IPS-18c (cell line): ENCODE measurements around the gene PI4KB.
"Not testable (repeated sequence)": the region's sequence is repeated elsewhere in the genome, so short reads cannot be mapped to it uniquely, and the experiment has no call there.

Experiments used
- H3K4me3 ChIP-seq: 2 replicates; pipeline ENCODE4 v1.7.0; 2013; ENCODE audit warnings: low read depth, mild to moderate bottlenecking, low read length, moderate library complexity; ENCODE audit not compliant: insufficient read depth
- H3K9me3 ChIP-seq: one replicate; pipeline ENCODE4 v1.6.1; 2013; ENCODE audit warnings: mild to moderate bottlenecking, low read length, moderate library complexity; ENCODE audit not compliant: control insufficient read depth, insufficient read depth

The PI4KB gene

DNA sequence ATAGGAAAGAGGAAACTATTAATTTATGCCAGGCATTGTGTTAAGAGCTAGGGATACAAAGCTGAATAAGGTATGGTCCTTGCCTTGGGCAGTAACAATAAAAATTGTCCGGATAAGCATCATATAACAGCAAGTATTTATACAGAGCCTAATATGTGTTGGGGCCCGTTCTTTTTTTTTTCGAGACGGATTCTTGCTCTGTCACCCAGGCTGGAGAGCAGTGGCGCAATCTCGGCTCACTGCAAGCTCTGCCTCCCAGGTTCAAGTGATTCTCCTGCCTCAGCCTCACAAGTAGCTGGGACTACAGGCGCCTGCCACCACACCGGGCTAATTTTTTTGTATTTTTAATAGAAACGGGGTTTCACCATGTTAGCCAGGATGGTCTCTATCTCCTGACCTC lies 23.1 kb upstream of the PI4KB start:
- not testable (repeated sequence) for H3K4me3 ChIP-seq, H3K9me3 ChIP-seq

DNA sequence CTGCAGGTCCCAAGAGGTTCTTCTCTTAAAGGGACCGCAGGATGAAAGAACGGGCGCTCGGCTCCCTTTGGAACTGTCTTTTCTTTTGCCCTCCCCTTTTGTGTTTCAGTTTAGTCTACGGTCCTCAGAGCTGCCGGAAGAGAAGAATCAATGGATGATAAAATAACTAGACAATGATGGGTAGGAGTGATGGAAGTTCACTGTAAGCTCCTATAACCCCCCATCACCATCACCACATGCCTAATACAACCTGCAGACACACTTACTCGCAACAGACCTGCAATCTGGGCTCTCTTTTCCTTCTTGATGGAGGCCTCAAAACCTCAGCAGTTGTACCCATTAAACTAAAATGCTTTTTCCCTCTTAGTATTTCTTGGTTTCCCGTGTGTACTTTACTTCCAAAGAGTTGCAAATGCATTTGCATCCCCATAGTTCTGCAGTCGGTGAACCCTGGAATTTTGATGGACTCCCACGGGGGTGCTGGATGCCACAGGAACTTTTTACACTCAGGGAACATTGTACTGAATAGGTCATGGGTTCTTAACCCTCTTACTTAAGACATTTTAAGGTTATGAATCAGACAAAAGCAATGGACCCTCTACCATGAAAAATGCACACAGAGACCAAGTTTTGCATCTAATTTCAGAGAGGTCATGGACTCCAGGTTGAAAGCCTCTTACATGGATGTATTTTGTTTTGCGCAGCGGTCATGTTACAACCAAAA lies 20.5 kb upstream of the PI4KB start:
- peaks cover 2% of the 10 kb centered on the region for H3K9me3 ChIP-seq
- H3K4me3 ChIP-seq, result peak overlapping the region; percentile 31; the same call in 1 of the 2 replicates

DNA sequence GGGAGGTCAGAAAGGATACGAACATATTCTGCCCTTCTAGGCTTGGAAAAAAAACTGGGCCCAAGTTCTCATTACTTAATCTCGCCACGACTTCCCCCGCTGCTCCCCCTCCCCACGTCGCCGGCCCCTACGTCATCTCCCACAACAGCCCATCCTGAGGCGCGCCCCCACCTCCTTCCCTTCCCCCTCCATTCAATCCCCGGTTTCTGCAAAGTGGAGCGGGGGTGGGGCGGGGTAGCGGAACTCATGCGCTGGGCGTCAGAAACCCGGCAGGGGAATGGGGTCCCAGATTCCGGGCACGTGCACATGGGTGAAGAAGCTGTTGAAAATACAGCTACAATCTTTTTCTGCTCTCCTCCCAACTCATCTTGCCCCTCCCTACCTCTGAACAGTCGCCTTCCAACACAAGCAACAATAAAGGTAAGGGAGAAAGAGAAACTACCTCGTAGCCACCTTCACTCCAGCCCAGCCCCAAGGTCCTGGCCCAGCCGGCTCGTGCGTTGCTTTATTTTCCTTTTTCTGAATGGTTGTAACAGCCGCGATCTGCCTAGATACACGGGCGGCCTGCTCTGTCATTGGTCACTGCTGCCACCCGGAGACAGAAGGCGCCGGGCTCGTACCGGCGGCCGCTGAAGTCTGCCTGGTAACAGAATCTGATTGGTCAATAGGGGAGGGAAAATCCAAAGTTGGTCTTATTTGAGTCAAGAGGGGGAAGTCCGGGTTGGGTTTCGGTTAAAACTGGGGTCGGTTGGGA lies 19.7 kb upstream of the PI4KB start, which contains the start of gene RFX5:
TSS of gene RFX5 (minus strand) at position 484 of the 754 bp plus-strand sequence. CDS start 932 bp downstream, outside the sequence.
- Histone ChIP-seq H3K9me3 (peaks cover 2% of the 10 kb centered on the region), H3K4me3 (peak within 1 kb of the TSS; percentile 74)

DNA sequence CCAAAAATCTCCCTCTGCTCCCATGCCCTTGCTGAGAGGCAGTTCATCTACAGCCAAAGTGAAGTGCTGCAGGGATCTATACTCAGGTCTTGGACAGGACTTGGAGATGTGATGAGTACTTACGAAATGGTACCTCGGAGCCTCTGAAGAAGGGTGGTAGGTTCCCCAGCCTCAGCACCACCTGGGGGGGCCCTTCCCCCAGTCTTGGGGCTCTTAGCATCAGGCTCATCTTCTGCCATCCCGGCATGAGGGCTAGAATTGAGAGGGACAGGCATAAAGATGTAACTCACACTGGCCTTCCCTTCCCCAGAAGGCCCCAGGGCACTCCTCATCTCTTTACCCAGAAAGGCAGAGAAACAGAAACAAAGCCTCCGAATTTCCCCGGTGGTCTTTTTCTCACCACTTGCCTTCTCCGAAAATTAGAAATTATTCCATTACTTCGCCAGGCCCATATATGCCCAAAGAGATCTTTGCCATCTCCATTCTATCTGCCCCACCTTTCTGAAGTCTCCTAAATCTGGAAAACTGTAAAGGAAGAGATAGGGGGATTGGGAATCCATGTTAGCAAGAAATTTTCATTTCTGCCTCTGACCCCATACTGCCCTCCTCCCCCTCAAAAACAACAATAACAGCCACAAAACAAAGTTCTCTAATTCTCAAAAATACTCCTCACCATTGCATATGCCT lies 19.0 kb upstream of the PI4KB start:
- peaks cover 2% of the 10 kb centered on the region for H3K9me3 ChIP-seq
- peak overlapping the region; percentile 74 for H3K4me3 ChIP-seq

DNA sequence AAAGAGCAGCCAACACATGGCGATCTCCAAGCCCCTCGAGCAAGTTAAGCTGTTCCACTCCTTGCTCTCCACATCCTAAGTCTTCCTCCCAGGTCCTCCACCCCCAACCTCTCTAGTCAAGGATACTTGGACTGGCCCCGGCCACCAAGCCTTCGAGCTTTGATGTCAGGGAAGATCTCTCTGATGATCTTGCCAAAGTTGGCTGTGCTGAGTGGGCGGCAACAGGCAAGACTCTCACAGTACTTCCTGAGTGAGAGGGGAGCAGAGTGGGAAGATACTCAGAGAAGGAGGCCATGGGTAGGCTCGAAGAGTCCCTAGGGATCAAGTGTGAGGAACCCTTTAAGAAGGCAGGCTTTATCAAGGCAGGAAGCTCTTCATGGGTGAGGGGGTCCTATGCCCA lies 17.1 kb upstream of the PI4KB start:
- Histone ChIP-seq H3K9me3 (no peaks in the 10 kb centered on the region), H3K4me3 (no peak overlapping the region)

DNA sequence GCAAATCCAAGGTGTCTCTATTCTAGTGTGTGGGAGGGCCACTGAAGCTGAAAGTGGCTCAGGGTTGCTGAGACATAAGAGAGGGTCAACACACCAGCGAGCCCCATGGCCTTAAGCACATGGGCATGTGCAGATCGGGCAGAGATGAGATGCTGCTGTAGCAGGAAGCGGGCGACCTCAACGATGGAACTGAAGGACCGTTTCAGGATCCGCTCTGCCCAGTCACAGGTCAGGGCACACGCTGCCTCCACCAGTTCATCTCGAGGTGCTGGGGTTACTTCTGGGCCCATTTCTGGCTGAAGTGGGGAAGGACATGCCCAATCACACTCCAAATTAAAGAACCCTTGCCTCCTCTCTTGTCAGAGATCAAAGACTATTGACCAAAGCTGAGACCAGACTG lies 16.4 kb upstream of the PI4KB start:
- H3K9me3 ChIP-seq, result no peaks in the 10 kb centered on the region

DNA sequence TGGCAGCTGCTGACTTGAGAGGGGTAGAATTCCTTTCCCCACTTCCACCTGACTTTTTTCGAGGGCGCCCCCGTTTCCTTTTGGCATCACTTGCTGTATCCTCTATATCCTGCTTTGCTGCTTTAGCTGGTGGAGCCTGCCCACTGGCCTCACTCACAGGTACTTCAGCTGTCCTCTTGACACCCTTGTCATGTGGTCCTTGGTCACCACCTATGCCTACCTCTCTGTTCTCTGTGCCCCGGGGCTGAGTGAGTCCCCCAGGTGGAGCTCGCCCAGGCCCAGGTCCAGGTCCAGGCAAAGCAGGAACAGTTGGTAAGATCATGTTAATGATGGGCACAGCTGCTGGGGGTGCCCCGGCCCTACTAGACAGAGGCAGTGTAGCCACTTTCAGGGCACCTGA lies 15.4 kb upstream of the PI4KB start:
- Histone ChIP-seq H3K4me3 (no peak overlapping the region), H3K9me3 (no peaks in the 10 kb centered on the region)

More for the DNA sequence above, 16.4 kb upstream of the PI4KB start:
- H3K4me3 ChIP-seq, result no peak overlapping the region

DNA sequence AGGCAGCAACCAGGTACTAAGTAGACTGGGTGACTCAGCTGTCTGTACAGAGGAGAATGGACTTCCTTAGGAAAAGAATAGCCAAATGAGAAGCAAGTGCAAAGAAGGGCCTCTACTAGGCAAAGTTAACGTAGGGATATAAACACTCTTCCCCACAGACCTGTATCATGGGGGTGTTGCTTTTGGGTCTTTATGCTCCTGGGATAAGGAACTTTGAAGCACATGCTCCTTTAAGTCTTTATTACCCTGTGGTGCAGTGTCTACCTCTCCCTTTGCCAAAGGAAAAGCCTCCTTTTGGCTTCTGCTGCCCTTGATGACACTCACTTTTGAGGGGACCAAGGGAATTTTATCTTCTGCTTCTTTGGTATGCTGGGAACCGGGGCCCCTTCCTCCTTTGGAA lies 14.8 kb upstream of the PI4KB start:
- H3K4me3 ChIP-seq, result no peak overlapping the region
- no peaks in the 10 kb centered on the region for H3K9me3 ChIP-seq

DNA sequence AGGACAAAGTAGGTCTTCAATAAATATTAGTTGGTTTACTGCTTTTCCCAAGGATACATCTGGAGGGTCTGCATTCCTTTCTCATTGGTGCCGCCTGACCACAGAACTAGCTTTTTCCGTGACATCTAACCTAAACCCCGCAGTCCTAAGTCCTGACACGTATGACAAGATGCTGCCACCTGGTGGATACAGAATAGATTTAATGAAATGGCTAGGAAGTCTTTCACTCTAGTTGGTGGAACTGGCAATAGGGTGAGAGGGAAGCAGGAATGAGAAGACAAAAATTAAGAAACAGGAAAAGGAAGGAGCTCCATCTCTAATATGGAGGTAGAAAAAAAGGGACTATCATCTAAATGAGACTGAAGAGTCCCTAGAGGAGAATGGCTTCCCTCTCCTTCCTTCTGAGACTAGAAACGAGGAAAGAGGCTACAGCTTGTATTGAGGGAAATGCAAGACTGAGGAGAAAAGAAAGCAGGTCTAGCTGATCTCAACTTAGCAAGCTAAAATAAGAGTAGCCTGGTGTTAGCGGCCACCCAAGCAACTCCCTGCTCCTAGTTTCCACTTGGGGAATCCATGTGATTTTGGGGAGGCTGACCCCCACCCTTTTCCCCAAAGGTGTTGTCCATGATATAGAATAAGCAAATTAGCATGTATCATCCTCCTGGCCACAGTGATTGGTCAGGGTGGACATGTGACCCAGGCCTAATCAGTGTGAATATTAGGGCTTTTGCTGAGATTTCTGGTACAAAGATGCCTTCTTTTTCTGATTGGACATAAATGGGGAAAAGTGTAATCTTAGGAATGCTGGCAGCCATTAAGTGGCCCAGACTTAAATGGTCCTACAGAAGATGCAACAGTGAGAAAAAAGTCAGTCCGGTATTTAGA lies 13.9 kb upstream of the PI4KB start:
- H3K4me3 ChIP-seq, result no peak overlapping the region
- no peaks in the 10 kb centered on the region for H3K9me3 ChIP-seq

DNA sequence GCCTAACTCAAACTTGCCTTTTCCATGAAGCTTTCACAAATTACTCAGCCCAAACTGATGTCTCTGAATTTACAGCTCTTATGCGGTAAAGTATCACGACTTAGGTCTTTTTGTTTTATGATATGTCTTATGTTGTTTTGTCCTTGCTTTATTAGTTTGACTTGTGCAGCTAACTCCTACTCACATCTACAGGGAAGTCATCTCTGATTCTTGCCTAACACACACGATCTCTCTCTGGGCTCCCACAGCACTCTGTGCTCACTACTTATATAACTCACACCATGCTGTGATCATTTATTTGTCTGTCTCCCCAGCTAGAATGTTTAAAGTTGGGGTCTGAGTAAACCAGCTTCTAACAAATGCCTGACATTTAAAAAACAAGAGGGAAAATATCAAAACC lies 9.3 kb upstream of the PI4KB start:
- Histone ChIP-seq H3K4me3 (no peak overlapping the region), H3K9me3 (no peaks in the 10 kb centered on the region)

DNA sequence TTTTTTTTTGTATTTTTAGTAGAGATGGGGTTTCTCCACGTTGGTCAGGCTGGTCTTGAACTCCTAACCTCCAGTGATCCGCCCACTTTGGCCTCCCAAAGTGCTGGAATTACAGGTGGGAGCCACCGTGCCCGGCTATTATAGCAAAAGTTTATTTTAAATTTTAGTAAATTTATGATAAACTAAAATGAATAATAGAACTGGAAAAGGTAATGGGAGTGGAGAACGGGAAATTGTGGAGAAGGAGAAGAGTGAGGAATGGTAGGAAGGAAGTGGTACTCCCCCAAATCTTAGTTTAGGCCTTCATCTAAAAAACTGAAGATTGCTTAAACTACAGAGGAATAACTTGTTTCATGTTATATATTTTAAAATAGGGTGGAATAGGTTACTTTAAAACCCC lies 7.6 kb upstream of the PI4KB start:
- Histone ChIP-seq H3K4me3 (no peak overlapping the region), H3K9me3 (no peaks in the 10 kb centered on the region)

DNA sequence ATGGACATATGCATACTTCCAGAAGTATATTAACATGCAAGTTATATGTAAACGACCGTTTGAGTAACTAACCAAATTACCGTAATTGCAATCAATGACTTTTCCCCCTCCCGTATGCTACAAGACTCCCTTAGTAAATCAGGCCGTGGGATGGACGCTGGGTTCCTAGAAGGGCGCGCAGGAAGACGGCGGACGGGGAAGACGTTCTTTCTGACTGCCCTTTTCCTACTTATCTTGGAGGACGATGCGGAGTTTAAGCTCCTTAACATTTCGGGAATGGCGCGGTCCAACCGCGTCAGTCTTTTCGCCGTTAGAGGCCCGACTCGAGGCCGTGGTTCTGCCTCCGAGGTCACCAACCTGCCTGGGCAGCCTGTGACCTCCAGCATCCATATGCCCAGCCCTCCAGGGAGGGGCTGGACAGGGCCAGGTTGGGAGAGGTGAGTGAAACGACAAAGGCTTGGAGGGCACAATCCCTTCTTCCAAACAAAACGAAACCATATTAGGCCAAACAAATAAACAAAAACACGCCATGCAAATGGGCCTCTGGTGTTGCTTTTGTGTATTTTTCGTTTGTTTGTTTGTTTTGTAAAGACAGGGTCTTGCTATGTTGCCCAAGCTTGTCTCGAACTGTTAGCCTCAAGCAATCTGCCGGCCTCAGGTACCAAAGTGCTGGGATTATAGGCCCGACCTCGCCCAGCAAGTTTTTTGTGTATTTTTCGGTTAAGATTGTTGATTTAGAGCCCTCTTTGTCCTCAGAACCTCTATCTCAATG lies 873 bp upstream of the PI4KB start:
- H3K9me3 ChIP-seq, result no peaks in the 10 kb centered on the region
- H3K4me3 ChIP-seq, result peak overlapping the region; percentile 85

DNA sequence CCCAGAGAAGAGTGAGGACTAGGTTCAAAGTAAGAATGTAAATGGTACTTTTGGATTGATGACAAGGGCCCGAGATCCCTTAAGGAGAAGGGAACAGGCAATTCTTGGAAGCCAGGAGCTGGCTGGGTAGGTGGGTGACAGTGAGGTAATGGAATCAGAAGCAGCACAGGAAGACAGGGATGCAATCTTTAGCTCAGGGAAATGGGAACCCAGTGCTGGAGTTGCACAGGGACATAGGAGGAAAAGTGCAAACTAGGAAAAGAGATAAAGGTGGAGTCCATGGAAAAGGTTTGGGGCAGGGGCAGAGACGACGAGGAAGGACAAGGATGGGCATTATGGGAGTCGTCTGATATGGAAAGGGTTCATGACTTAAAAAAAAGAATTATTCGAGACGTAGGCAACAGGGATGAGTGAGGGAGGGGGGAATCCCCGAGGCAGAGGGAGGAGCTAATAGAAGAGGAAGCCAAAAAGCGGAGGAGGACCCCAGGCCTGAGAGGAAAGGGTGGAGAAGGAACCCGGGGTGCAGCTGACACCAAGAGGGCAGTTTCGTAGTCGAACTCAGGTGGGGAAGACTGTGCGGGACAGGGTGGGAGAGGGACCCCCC lies 495 bp downstream of the PI4KB start:
- no peaks in the 10 kb centered on the region for H3K9me3 ChIP-seq
- H3K4me3 ChIP-seq, result peak overlapping the region; percentile 85

DNA sequence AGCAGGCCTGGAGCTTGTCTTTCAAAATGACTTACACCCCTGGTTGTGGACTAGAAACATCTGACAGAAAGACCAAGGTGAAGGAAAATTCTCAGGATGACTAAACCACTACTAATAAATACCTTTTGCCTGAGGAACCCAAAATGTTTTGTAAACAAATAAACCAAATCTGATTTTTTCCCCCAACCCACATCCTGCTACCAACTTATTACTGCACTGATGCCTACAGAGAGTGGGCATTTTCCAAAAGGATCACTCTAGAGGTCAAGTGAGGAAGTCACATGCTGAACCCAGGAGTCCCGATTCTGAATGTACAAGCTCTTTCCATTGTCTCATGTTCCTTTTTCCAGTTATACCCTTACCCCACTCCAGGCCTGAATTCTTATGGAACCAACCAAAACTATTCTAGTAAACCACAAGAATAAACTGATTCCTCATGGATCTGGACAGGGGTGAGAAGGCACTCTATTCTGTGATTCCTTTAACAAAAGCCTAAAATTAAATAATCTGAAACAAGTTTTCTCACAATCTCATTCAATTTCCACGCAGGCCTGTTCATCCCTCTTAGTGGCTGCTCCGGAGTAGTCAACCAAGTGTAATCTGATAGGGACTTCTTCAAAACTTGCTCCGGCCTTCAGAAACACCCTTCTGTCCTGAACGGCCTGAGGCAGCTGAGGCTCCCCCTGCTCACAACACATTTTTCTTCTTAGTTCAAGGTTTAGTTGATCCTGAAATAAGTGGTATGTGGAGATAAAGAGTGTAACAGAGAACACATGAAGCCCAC lies 1.4 kb downstream of the PI4KB start:
- no peaks in the 10 kb centered on the region for H3K9me3 ChIP-seq
- peak overlapping the region; percentile 85; the same call in 1 of the 2 replicates for H3K4me3 ChIP-seq

DNA sequence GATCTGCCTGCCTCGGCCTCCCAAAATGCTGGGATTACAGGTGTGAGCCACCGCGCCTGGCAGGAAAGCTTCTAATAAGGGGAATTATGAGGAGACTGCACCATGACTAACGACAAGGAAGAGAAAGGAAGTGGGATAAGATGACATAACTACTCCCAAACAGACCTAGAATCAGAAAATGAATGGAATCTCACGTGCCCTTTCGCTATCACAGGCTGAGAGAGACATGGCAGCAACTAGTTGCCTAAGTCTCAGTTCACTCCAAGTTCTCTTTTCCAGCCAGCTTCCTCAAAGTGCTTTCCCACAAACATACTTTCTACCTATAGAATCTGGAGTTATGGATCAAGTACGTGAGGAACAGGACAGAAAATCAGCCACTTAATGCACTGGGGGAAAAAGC lies 2.0 kb downstream of the PI4KB start:
- Histone ChIP-seq H3K9me3 (no peaks in the 10 kb centered on the region), H3K4me3 (no peak overlapping the region)
